Immature natural killer cell (primary cell): ENCODE measurements around the gene PPP1R37. TPM values are rescaled to one million over a fixed set of nuclear protein-coding genes. Genes with fewer than 3 reads are reported as not detected.

ENCODE experiments used
- DNase-seq, 3 donors: peaks; one replicate each; pipeline ENCODE4 v3.0.0; 2022; ENCODE audit warnings: mixed read lengths in 1 of 3
- H3K27ac Mint-ChIP-seq, 6 donors: one replicate each; pipeline ENCODE4 v1.8.0; 2020; ENCODE audit warnings: mixed read lengths in 6 of 6, mild to moderate bottlenecking in 5 of 6, inconsistent platforms in 4 of 6, moderate library complexity in 3 of 6
- H3K27me3 Mint-ChIP-seq, 3 donors: one replicate each; pipeline ENCODE4 v1.8.0; 2020 to 2021; ENCODE audit warnings: low read depth in 3 of 3, mild to moderate bottlenecking in 3 of 3, mixed read lengths in 3 of 3, moderate library complexity in 3 of 3, inconsistent platforms in 1 of 3
- H3K36me3 Mint-ChIP-seq, 3 donors: one replicate each; pipeline ENCODE4 v1.8.0; 2020; ENCODE audit warnings: mixed read lengths in 3 of 3, inconsistent platforms in 2 of 3, mild to moderate bottlenecking in 2 of 3
- H3K4me1 Mint-ChIP-seq, 2 donors: one replicate each; pipeline ENCODE4 v1.8.0; 2020; ENCODE audit warnings: inconsistent platforms in 2 of 2, mild to moderate bottlenecking in 2 of 2, mixed read lengths in 2 of 2, moderate library complexity in 1 of 2
- H3K4me3 Mint-ChIP-seq, 5 donors: one replicate each; pipeline ENCODE4 v1.8.0; 2020; ENCODE audit warnings: mild to moderate bottlenecking in 5 of 5, mixed read lengths in 5 of 5, inconsistent platforms in 3 of 5, moderate library complexity in 3 of 5
- H3K9me3 Mint-ChIP-seq, 6 donors: one replicate each; pipeline ENCODE4 v1.8.0; 2020; ENCODE audit warnings: mild to moderate bottlenecking in 6 of 6, mixed read lengths in 6 of 6, inconsistent platforms in 4 of 6, moderate library complexity in 3 of 6
- polyA plus RNA-seq, 3 donors: library from polyadenylated mRNA; unstranded; fragments of 300-500 nt; fragmentation: Illumina TruSeq; gene quantifications; one replicate each; pipeline ENCODE4 v1.2.3, GENCODE V29; 2021

Gene PPP1R37
- polyA plus RNA-seq, 3 donors from 2014 or later = 0.37 to 1.1 TPM; not detected in 1

DNA sequence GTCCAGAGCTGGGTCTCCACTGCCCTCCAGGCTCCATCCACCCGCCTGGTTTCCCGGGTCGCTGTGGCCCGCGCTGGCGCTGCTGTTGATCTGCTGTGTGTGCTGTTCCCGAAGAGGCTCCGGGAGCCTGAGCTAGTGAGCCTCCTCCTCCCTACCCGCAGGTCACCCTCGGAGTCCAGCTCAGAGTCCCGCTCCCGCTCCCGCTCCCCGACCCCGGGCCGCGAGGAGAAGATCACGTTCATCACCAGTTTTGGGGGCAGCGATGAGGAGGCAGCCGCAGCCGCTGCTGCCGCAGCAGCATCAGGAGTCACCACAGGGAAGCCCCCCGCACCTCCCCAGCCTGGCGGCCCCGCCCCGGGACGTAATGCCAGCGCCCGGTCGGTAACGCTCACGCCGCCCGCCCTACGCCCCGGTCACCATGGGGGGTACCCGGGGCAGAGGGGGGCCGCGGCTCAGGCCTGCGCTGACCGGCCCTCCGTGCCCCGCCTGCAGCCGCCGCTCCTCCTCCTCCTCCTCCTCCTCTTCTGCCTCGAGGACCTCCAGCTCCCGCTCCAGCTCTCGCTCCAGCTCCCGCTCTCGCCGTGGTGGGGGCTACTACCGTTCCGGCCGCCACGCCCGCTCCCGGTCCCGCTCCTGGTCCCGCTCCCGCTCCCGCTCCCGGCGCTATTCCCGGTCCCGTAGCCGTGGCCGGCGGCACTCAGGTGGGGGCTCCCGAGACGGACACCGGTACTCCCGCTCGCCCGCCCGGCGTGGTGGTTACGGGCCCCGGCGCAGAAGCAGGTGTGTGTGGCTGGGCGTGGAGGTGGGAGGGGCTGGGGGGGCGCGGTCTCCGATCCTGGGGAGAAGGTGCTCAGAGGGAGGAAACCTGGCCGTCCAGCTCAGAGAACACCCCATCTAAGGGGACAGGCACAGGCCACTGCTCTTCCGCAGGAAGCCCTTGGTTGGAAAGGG, 28.9 kb upstream of the PPP1R37 start:
- DNase-seq = no peak
- Mint-ChIP-seq H3K27ac (no peak overlapping the region), H3K9me3 (no peaks in the 10 kb centered on the region), H3K36me3 (peaks cover 9 to 18% (median 13%) of the 10 kb centered on the region in 3 donors), H3K4me1 (peaks cover 4 to 7% of the 10 kb centered on the region in 2 donors), H3K27me3 (peaks cover 0 to 2% (median 0%) of the 10 kb centered on the region in 3 donors), H3K4me3 (no peak overlapping the region)

DNA sequence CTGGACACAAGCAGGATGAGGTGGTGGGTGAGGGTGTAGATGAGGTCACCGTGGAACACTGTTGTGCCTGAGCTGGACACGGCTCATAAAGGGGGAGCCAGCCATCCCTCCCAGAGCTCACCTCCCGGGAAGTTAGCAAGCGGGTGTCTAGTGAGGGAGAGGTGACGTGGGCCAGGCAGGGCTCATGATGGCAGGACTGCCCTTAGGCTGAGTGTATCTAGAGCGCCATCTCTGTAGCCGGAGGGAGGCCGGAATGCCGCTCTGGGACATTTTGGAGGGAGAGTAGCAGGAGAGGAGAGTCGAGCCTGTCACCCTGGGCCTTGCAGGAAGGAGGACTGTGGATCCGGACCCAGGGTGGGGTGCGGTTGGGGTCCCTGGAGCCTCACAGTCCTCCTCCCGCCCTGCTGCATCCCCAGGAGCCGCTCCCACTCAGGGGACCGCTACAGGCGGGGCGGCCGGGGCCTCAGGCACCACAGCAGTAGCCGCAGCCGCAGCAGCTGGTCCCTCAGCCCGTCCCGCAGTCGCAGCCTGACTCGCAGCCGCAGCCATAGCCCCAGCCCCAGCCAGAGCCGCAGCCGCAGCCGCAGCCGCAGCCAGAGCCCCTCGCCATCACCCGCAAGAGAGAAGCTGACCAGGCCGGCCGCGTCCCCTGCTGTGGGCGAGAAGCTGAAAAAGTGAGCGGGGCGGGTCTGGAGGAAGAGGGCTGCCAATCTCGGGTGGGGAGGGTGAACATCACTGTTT, 25.9 kb upstream of the PPP1R37 start:
- H3K9me3 Mint-ChIP-seq = no peaks in the 10 kb centered on the region
- DNase-seq = no peak
- H3K27me3 Mint-ChIP-seq = peaks cover 0 to 7% (median 2%) of the 10 kb centered on the region in 3 donors
- no peak overlapping the region for H3K4me3 Mint-ChIP-seq
- peaks cover 4 to 11% (median 4%) of the 10 kb centered on the region in 3 donors for H3K36me3 Mint-ChIP-seq
- H3K27ac Mint-ChIP-seq = peak overlapping the region in 1 of 6 donors; percentile 45
- H3K4me1 Mint-ChIP-seq = peaks cover 0 to 1% of the 10 kb centered on the region in 2 donors

DNA sequence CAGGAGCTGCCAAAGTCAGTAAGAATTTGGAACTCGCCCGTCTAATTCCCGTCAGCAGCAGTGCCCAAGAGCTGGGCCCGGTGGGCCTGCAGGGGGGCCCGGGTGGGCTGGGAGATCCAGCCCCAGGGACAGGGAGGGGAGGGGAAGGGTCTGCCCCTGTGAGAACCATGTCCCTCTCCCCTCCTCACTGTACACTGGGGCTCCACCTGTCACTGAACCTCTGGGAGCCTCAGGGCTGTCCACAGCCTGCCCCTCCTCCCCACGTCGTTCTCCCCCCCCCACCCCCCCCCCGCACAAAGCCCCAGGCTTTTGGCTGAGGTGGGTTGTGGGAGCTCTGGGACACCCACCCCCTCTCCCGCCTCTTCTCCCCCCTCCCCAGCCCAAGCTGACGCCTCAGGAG, 24.9 kb upstream of the PPP1R37 start:
- peaks cover 0 to 3% of the 10 kb centered on the region in 2 donors for H3K4me1 Mint-ChIP-seq
- peaks cover under 1 to 5% (median under 1%) of the 10 kb centered on the region in 3 donors for H3K36me3 Mint-ChIP-seq
- no peak overlapping the region for H3K27ac Mint-ChIP-seq
- H3K9me3 Mint-ChIP-seq = no peaks in the 10 kb centered on the region
- H3K4me3 Mint-ChIP-seq = no peak overlapping the region
- no peak for DNase-seq
- peaks cover 0 to 7% (median 2%) of the 10 kb centered on the region in 3 donors for H3K27me3 Mint-ChIP-seq

DNA sequence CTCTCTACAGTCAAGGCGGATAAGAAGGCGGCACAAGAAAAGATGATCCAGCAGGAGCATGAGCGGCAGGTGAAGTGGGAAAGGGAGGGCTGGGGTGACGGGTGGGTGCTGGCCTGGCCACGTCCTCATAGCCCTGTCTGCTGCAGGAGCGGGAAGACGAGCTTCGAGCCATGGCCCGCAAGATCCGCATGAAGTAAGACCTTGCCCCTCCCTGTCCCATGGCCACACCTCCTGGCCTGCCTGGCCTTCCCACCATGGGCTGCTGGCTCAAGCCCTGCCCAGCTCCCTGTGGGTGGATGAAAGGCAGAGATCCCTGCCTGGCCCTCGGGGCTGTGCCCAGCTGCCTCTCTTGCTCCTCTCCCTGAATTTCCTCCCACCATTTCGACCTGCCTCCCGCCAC, 23.9 kb upstream of the PPP1R37 start:
- Mint-ChIP-seq H3K36me3 (peaks cover 0 to 4% (median 0%) of the 10 kb centered on the region in 3 donors), H3K27ac (peak overlapping the region in 1 of 6 donors; percentile 61), H3K4me3 (no peak overlapping the region), H3K27me3 (peaks cover 0 to 5% (median 2%) of the 10 kb centered on the region in 3 donors), H3K4me1 (peaks cover 0 to 3% of the 10 kb centered on the region in 2 donors), H3K9me3 (no peaks in the 10 kb centered on the region)
- DNase-seq = no peak

DNA sequence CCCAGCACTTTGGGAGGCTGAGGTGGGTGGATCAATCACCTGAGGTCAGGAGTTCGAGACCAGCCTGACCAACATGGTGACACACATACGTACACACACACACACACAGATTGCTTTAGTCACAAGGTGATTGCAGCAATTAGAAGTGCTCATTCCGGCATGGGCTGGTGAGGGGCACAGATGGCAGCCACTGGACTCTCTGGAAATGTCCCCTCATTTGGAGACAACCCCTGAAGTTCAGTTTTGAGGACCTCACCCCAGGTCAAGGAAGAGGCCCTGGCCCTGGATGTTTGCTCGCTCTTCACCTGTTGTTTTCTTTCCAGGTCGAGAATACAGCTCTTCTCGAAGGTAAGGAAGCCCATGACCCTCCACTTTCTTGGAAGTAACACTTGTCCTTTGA, 22.8 kb upstream of the PPP1R37 start:
- peak overlapping the region in 2 of 6 donors; percentile 12 to 28 for H3K27ac Mint-ChIP-seq

DNA sequence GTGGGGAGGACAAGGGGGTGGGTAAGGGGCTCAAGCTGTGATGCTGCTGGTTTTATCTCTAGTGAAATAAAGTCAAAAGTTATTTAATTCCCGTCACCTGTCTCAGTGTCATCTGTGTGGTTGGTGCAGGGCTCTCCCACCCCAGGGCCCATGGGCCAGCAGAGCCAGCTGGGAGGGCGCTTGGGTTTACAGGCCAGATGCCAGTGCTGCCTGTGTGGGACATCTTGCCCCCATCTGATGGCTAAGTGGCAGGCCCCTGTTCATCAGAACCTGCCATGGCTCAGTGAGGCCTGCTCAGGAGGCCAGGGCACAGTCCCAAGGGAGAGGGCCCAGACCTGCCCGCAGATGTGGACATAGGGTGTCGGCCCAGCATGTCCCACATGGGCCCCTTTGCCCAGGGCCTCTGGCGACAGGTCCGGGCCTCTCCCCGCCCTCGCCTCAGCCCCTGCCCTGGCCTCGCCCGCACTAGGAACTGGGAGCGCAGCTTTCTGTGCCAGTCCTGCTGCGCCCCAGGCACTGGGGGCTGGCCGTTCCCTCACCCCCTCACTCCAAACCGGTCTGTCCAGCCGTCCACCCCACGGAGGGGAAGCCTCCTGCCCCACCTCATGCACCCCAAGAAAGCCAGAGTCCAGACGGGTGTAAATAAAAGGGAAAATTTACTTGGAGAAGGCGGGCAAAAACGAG, 22.0 kb upstream of the PPP1R37 start:
- no peak for DNase-seq
- H3K27me3 Mint-ChIP-seq = peaks cover 0 to 5% (median 2%) of the 10 kb centered on the region in 3 donors
- H3K36me3 Mint-ChIP-seq = peaks cover 0 to 4% (median 0%) of the 10 kb centered on the region in 3 donors
- no peak overlapping the region for H3K27ac Mint-ChIP-seq
- H3K4me3 Mint-ChIP-seq = no peak overlapping the region
- no peaks in the 10 kb centered on the region for H3K9me3 Mint-ChIP-seq
- H3K4me1 Mint-ChIP-seq = peaks cover 7 to 11% of the 10 kb centered on the region in 2 donors

More for the DNA sequence above, 22.8 kb upstream of the PPP1R37 start:
- Mint-ChIP-seq H3K4me3 (no peak overlapping the region), H3K9me3 (no peaks in the 10 kb centered on the region), H3K36me3 (peaks cover 0 to 4% (median 0%) of the 10 kb centered on the region in 3 donors), H3K27me3 (peaks cover 0 to 5% (median 2%) of the 10 kb centered on the region in 3 donors), H3K4me1 (peaks cover 7 to 11% of the 10 kb centered on the region in 2 donors)
- no peak for DNase-seq

DNA sequence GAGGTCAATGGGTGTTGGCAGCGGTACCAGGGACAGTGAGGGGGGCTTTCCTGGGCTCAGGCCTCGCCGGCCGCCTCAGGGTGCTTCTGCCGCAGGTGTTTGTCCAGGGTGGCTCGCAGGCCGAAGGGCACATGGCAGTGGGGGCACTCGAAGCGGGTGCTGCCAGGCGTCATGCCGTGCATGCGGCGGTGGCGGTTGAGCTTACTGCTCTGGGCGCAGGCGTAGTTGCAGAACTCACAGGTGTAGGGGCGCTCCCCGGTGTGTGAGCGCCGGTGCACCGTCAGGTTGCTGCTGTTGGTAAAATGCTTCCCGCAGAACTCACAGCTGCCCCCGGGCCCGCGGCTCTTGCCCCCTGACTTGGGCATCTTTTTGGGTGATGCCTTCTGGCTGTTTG, 21.4 kb upstream of the PPP1R37 start:
- Mint-ChIP-seq H3K4me3 (no peak overlapping the region), H3K9me3 (no peaks in the 10 kb centered on the region), H3K27ac (no peak overlapping the region), H3K27me3 (peaks cover 0 to 5% (median 2%) of the 10 kb centered on the region in 3 donors), H3K4me1 (peaks cover 11 to 13% of the 10 kb centered on the region in 2 donors), H3K36me3 (peaks cover 0 to 4% (median 0%) of the 10 kb centered on the region in 3 donors)
- no peak for DNase-seq

DNA sequence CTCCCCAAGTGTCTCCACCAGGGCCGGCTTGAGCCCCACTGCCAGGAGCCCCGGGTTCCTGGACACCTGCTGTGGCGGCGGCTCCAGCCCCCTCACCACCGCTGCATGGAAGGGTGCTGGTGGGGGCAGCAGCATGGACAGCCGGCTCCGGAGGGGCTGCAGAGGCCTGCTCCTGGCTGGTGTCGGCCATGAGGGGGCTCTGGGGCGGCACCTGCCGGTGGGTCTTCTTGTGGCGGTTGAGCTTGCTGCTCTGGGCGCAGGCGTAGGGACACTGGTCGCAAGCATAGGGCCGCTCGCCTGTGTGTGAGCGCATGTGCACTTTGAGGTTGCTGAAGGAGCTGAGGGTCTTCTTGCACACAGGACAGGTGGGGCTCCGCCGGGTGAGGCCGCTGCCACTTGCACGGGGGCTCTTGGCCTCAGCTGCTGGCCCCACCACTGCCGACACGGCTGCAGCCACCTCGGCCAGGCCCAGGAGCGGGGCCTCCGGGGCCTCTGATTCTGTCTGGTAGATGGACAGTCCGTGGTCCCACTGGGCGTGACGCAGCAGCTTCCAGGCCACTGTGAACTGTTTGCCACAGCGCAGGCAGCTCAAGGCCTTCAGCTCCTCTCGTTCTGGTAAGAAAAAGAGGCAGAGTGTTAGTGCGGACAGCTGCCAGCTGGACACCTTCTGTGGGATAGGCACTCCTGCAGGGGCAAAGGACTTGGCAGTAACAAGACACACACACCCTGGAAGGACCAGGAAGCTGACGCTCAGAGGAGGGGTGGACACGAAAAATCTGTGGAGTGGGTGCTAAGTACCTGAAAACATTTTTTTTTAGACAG, 20.8 kb upstream of the PPP1R37 start:
- peaks cover 17 to 19% of the 10 kb centered on the region in 2 donors for H3K4me1 Mint-ChIP-seq
- H3K36me3 Mint-ChIP-seq = peaks cover 0 to 4% (median 0%) of the 10 kb centered on the region in 3 donors
- peak overlapping the region in 1 of 5 donors; percentile 17 for H3K4me3 Mint-ChIP-seq

DNA sequence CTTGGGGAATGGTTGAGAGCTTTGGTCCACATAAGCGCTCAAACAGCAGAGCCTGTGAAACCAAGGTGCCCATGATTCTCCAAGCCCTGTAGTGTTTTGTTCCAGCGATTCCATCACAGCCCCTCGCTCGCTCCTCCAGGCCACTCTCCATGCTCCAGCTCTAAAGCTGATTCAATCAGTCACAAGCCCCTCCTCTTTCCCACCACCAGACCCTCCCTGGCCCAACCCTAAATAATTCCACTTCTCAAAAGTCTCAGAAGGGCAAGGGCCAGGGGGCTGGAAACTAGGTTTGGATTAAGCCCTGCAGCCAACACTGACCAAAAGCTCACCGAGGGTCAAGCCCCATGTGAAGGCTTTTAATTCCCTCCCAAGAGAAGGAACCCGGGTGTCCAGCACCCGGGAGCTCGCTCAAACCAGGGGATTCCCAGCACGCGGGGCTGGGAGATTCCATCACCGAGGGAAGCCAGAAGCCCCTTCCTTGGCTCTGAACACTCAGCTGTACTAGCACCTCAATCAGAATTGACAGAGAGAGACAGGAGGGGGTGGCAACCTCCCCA, 18.2 kb upstream of the PPP1R37 start:
- Mint-ChIP-seq H3K4me3 (peak overlapping the region; percentile 67 to 90 (median 88)), H3K36me3 (no peaks in the 10 kb centered on the region), H3K9me3 (no peaks in the 10 kb centered on the region), H3K27ac (peak overlapping the region; percentile 72 to 89 (median 84)), H3K4me1 (peaks cover 35 to 40% of the 10 kb centered on the region in 2 donors), H3K27me3 (peaks cover 0 to 18% (median 2%) of the 10 kb centered on the region in 3 donors)
- no peak for DNase-seq

More for the DNA sequence above, 20.8 kb upstream of the PPP1R37 start:
- H3K27me3 Mint-ChIP-seq = peaks cover 2 to 7% (median 2%) of the 10 kb centered on the region in 3 donors
- no peaks in the 10 kb centered on the region for H3K9me3 Mint-ChIP-seq
- DNase-seq = no peak
- peak overlapping the region in 1 of 6 donors; percentile 74 for H3K27ac Mint-ChIP-seq

DNA sequence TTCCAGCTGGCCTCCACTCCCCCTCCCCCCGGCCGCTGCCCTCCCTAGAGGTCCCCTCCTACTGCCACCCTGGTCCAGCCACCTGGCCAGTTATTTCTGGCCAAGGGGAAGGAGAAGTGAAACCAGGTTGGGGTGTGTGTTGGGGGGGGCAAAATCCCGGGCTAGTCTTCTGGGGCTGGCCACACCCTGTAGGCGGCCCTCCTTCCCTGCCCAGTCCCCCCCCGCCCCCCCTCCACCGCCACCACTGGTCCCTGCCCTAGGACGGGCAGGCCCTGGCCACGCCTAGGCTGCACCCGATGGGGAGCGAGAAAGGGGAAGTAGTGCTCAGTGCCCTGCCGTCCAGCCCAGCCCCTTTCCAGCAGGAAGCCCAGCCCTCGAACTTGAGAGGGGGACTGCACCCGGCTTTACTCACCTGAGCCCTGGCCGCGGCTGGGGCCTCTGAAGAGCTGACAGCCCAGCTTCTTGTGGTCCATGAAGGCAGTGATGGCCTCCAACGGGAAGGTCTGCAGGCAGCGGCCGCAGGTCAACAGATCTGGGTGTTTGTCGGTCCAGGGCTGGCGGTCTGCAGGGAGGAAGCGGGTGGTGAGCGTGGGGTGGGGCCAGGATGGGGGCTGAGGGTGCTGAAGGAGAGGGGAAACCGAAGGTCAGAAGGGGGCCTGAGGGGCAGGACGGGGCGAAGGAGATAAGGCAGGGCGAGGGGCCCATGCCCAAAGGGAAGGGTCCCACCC, 17.5 kb upstream of the PPP1R37 start:
- H3K4me3 Mint-ChIP-seq = peak overlapping the region; percentile 67 to 90 (median 88)
- peaks cover 42 to 46% of the 10 kb centered on the region in 2 donors for H3K4me1 Mint-ChIP-seq
- peak overlapping the region; percentile 71 to 88 (median 80) for H3K27ac Mint-ChIP-seq
- no peaks in the 10 kb centered on the region for H3K36me3 Mint-ChIP-seq
- peaks cover 0 to 18% (median 2%) of the 10 kb centered on the region in 3 donors for H3K27me3 Mint-ChIP-seq
- H3K9me3 Mint-ChIP-seq = no peaks in the 10 kb centered on the region
- DNase-seq = peak; percentile 49 to 55 (median 51)

DNA sequence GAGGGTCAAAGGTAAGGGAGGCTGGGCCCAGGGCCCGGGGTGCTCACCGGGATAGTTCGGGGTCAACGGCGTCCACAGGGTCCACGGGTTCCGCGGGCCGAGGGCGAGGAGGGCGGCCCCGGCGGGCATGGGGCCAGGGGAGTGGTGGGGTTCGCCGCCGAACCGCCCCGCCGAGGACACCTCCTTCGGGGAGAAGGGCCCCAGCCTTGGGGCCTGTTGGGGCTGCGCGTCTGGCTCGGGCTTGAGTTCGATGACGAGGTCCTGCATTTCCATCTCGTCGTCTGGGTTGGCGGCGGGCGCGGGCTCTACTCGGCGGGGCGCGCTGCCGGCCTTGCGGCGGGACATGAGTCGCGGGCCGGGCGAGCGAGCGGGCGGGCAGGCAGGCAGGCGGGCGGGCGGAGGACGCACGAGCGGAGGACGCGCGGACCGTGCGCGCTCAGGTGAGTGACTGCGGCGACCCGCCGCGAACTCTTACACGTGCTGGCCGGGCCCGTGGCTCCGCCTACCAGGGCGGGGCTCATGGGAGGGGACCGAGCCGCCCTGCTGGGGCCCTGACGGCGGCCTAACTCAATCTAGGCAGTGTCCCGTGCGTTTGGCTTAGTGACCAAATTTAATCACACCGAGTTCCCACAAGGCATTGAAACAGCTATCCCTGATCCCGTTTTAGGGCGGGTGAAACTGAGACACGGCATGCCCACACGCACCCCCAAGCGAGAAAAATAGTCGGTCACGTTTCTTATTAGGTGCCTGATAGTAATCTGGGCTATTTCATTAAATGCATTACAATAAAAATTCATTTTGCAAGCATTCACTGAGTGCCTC, 16.7 kb upstream of the PPP1R37 start, which contains the start of gene ZNF296:
TSS of gene ZNF296 (minus strand) at position 450 of the 822 bp plus-strand sequence. CDS start at position 345, 105 bp downstream.
- peaks cover 48 to 50% of the 10 kb centered on the region in 2 donors for H3K4me1 Mint-ChIP-seq
- no peaks in the 10 kb centered on the region for H3K9me3 Mint-ChIP-seq
- peak; percentile 73 to 78 (median 78) for DNase-seq
- peaks cover 0 to 17% (median 2%) of the 10 kb centered on the region in 3 donors for H3K27me3 Mint-ChIP-seq
- no peaks in the 10 kb centered on the region for H3K36me3 Mint-ChIP-seq
- peak within 1 kb of the TSS; percentile 75 to 94 (median 88) for H3K27ac Mint-ChIP-seq
- peak within 1 kb of the TSS; percentile 64 to 90 (median 88) for H3K4me3 Mint-ChIP-seq
